Stomach smooth muscle (tissue), 2 donors: ENCODE measurements around the gene SPG7.

ENCODE experiments used
- H3K27ac ChIP-seq: one replicate; pipeline ENCODE4 v1.7.0; 2013; ENCODE audit warnings: mild to moderate bottlenecking, low read length, inconsistent platforms
- H3K27me3 ChIP-seq, 2 donors: one replicate each; pipeline ENCODE4 v1.7.0; 2013; ENCODE audit warnings: low read length in 2 of 2; ENCODE audit not compliant: insufficient read depth in 2 of 2, control insufficient read depth in 1 of 2
- H3K36me3 ChIP-seq, 2 donors: one replicate each; pipeline ENCODE4 v1.7.0; 2013; ENCODE audit warnings: low read length in 2 of 2; ENCODE audit not compliant: control insufficient read depth in 2 of 2, insufficient read depth in 2 of 2
- H3K4me1 ChIP-seq: one replicate; pipeline ENCODE4 v1.7.0; 2013; ENCODE audit warnings: low read length; ENCODE audit not compliant: control insufficient read depth, insufficient read depth
- H3K4me3 ChIP-seq, 2 donors: one replicate each; pipeline ENCODE4 v1.7.0; 2013; ENCODE audit warnings: low read length in 2 of 2
- H3K9ac ChIP-seq, 2 donors: one replicate each; pipeline ENCODE4 v1.7.0; 2013; ENCODE audit warnings: low read length in 2 of 2, mild to moderate bottlenecking in 1 of 2
- H3K9me3 ChIP-seq, 2 donors: one replicate each; pipeline ENCODE4 v1.7.0; 2013; ENCODE audit warnings: low read length in 2 of 2; ENCODE audit not compliant: control insufficient read depth in 2 of 2
- donor health status: healthy.
- donor health status: Pancreatic carcinoma.

SPG7 gene

DNA sequence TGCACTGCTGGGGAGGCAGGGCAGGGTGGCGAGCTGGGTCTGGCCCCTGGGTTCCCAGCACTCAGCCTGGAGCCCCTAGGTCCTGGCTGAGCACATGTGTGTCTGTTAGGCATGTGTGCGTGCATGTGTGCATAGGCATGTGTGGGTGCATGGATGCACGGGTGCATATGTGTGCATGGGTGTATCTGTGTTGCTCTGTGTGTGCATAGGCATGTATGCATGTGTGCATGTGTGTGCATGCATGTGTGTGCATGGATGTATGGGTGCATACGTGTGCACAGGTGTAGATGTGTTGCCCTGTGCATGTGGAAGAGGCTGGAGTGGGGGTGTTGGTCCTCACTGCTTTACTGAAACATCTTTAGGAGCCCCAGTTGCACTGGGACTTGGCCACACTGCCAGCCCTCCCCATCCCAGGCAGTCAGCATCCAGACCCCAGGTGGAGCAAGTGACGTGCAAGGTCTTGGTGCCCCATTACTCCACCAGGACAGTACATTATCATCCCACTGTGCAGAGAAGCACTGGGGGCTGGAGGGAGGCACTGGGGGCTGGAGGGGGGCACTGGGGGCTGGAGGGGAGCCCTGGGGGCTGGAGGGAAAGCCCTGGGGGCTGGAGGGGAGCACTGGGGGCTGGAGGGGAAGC lies 94.9 kb downstream of the SPG7 start:
- no peaks in the 10 kb centered on the region for H3K36me3 ChIP-seq
- H3K4me3 ChIP-seq = no peak overlapping the region
- peaks cover 6 to 22% of the 10 kb centered on the region in 2 donors for H3K27me3 ChIP-seq

DNA sequence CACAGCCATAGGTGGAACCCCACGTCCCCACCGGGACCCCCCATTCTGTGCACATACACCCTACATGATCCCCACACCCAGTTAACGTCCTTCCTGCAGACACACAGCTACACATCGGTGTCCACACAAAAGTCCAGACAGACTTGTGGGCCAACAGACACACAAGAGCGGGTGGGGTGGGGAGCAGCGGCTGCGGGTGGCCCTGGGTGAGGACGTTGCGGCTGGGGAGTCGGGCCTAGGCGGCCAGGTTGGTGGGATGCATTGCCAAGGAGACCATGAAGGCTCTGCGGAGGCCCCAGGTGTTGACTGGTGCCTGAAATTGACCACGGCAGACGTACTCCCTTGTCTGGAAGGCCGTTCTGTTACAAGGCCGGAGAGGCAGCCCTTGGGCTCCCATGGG lies 96.6 kb downstream of the SPG7 start:
- Histone ChIP-seq H3K4me1 (peaks cover 3% of the 10 kb centered on the region), H3K27ac (no peak overlapping the region), H3K9me3 (no peaks in the 10 kb centered on the region), H3K36me3 (no peaks in the 10 kb centered on the region), H3K9ac (no peak overlapping the region), H3K4me3 (no peak overlapping the region), H3K27me3 (peaks cover 6 to 22% of the 10 kb centered on the region in 2 donors)

More for the DNA sequence above, 94.9 kb downstream of the SPG7 start:
- Histone ChIP-seq H3K4me1 (peaks cover 6% of the 10 kb centered on the region), H3K9ac (no peak overlapping the region), H3K9me3 (no peaks in the 10 kb centered on the region), H3K27ac (no peak overlapping the region)

DNA sequence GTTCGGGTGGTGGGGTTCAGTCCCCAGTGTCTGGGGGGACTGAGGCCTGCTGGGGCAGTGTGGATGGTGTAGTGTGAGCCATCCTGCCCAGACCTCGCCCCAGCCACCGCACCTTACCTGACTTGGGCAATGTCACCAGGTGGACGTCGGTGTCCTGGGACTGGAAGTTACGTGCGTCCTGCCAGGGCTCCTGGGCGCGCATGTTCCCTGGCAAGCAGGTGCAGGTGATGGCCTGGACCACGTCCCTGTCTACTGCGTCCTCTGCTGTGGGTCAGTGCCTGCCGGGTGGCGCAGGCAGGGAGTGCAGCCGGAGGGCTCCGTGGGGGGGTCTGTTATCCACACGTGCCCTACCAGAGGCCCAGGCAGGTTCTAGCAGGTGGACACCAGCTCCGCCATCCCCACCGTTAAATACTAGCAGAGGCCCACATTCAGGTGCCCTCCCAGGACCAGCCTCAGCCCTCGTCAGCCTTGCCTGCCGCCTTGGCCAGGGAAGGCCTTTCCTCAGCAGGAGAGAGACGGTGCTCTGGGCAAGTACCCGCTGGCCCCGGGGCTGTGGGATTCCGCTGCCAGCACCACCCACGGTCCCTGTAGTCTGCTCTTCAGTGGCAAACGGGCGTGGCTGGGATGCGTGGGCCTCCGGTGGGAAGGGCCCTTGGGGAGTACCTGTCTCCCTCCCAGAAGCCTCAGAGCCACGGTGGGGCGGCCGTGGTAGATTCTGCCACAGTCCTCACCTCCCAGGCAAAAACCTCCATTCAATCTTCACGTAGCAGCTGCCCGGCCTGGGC lies 97.2 kb downstream of the SPG7 start:
- Histone ChIP-seq H3K4me1 (peaks cover 3% of the 10 kb centered on the region), H3K9ac (no peak overlapping the region), H3K27ac (no peak overlapping the region), H3K36me3 (no peaks in the 10 kb centered on the region), H3K4me3 (no peak overlapping the region), H3K27me3 (peaks cover 6 to 22% of the 10 kb centered on the region in 2 donors), H3K9me3 (no peaks in the 10 kb centered on the region)

- H3K9ac ChIP-seq = no peak overlapping the region
- H3K4me1 ChIP-seq = peaks cover 3% of the 10 kb centered on the region
- no peak overlapping the region for H3K4me3 ChIP-seq
- H3K9me3 ChIP-seq = no peaks in the 10 kb centered on the region
- H3K36me3 ChIP-seq = no peaks in the 10 kb centered on the region
- H3K27me3 ChIP-seq = peaks cover 6 to 22% of the 10 kb centered on the region in 2 donors
- H3K27ac ChIP-seq = no peak overlapping the region
Observed at GRCh38 chr16:89606006-89606405, 97.8 kb downstream of the SPG7 start.
